Transverse colon (tissue), 4 donors: ENCODE results near the gene CTPS1. TPM values are rescaled to one million over a fixed set of nuclear protein-coding genes. Genes with fewer than 3 reads are reported as not detected.

Experiments used
- DNase-seq: peaks from one replicate; pipeline ENCODE4 v3.0.0-alpha.2; 2019
- H3K27ac ChIP-seq, 4 donors: fragments of 200-600 bp; sonication (generic); 2 replicates each; pipeline ENCODE4 v1.5.1; 2016 to 2018; ENCODE audit warnings: inconsistent platforms in 4 of 4
- H3K27me3 ChIP-seq: fragments of 200-600 bp; sonication (generic); 2 replicates; pipeline ENCODE4 v1.5.1; 2017; ENCODE audit warnings: inconsistent platforms
- H3K36me3 ChIP-seq, 4 donors: fragments of 200-600 bp; sonication (generic); 2 replicates each; pipeline ENCODE4 v1.5.1; 2017 to 2019; ENCODE audit warnings: inconsistent platforms in 4 of 4
- H3K4me1 ChIP-seq, 4 donors: fragments of 200-600 bp; sonication (generic); 2 replicates each; pipeline ENCODE4 v1.5.1; 2017 to 2020; ENCODE audit warnings: inconsistent platforms in 4 of 4
- H3K4me3 ChIP-seq, 4 donors: fragments of 200-600 bp; sonication (generic); 1 replicate in 1 of 4; 2 replicates in 3 of 4; pipeline versions ENCODE4 v1.5.1 to v1.6.1; 2017 to 2019; ENCODE audit warnings: inconsistent platforms in 4 of 4
- H3K9me3 ChIP-seq, 2 donors: fragments of 200-600 bp; sonication (generic); 2 replicates each; pipeline ENCODE4 v1.5.1; 2017 to 2019; ENCODE audit warnings: inconsistent platforms in 2 of 2
- CTCF ChIP-seq, 5 experiments: fragments of 200-600 bp in 3 of 5; fragments of 450-650 bp in 2 of 5; sonication (generic) in 3 of 5; IDR thresholded peaks; 1 replicate in 2 of 5; 2 replicates in 3 of 5; pipeline ENCODE4 v1.5.1; 2016 to 2017; ENCODE audit warnings: antibody characterized with exemption in 5 of 5, inconsistent platforms in 3 of 5, mild to moderate bottlenecking in 2 of 5, moderate library complexity in 1 of 5
- EP300 ChIP-seq: sonication (generic); formaldehyde crosslinking; IDR thresholded peaks from one replicate; pipeline ENCODE4 v1.6.1; 2017; ENCODE audit warnings: antibody characterized with exemption, low read depth
- POLR2A ChIP-seq: fragments of 450-650 bp; IDR thresholded peaks from one replicate; pipeline ENCODE4 v1.6.1; 2016; ENCODE audit warnings: antibody characterized with exemption, mild to moderate bottlenecking, moderate library complexity
- POLR2AphosphoS5 ChIP-seq, 3 donors: sonication (generic); formaldehyde crosslinking; IDR thresholded peaks; one replicate each; pipeline ENCODE4 v1.6.1; 2016; ENCODE audit warnings: antibody characterized with exemption in 3 of 3
- WGBS, 2 donors: methylation state at CpG; one replicate each; pipeline ENCODE4 v1.1.5; 2018; ENCODE audit warnings: low coverage in 1 of 2; 5-methylcytosine and 5-hydroxymethylcytosine counted together
- in situ Hi-C, 4 donors: fragments of 200-750 bp; cut with MboI; loops; one replicate each; pipeline versions ENCODE4 v1.15.0 to v1.15.1; 2017; ENCODE audit warnings: low sequenced_read_pairs in 3 of 4, low pct_ligation_motif_present in 1 of 4, low pct_unique_long_range_greater_than_20kb in 1 of 4
- intact Hi-C: fragments of 100-400 bp; cut with DNase I; formaldehyde crosslinking; loops from one replicate; pipeline ENCODE4 v1.15.1; 2023; ENCODE audit warnings: low total_unique reads
- total RNA-seq, 4 donors: library from RNA; depleted of rRNA; stranded (reverse); fragments of >200 nt; gene quantifications; one replicate each; pipeline ENCODE4 v1.1.0, GENCODE V29; 2016

Gene CTPS1
- total RNA-seq, 4 donors from 2014 or later = 6.3 to 32.2 (median 19.7) TPM

- no peaks in the 10 kb centered on the region for H3K27me3 ChIP-seq
- no peaks in the 10 kb centered on the region for H3K9me3 ChIP-seq
- TF ChIP-seq CTCF (IDR thresholded peaks at IDR 0.05) (no peak), POLR2AphosphoS5 (IDR thresholded peaks at IDR 0.05) (no peak), POLR2A (no peak), EP300 (no peak)
- in situ Hi-C loops (no loop called here), intact Hi-C loops (no loop called here)
- no peak for DNase-seq
- no peaks in the 10 kb centered on the region for H3K4me1 ChIP-seq
- H3K4me3 ChIP-seq = no peak overlapping the region
- WGBS, 2 donors = 88 to 94% methylated on average over 1 to 8 of the region's 8 CpGs
- H3K36me3 ChIP-seq = peaks cover 0 to 15% (median 2%) of the 10 kb centered on the region in 4 donors
- no peak overlapping the region for H3K27ac ChIP-seq
Observed at GRCh38 chr1:41009466-41009865, 30.0 kb downstream of the CTPS1 start.

GRCh38 chr1:41010345-41010744 lies 30.8 kb downstream of the CTPS1 start:
- in situ Hi-C loops = no loop called here
- intact Hi-C loops = no loop called here

GRCh38 chr1:41013024-41013423 lies 33.5 kb downstream of the CTPS1 start:
- intact Hi-C loops = no loop called here

More at GRCh38 chr1:41010345-41010744, 30.8 kb downstream of the CTPS1 start:
- H3K4me1 ChIP-seq = no peaks in the 10 kb centered on the region
- H3K4me3 ChIP-seq = no peak overlapping the region
- 71% methylated on average over 1 of the region's 1 CpG; no CpG with 5 or more reads in 1 of the 2 donors for WGBS, 2 donors
- DNase-seq = no peak
- H3K9me3 ChIP-seq = no peaks in the 10 kb centered on the region
- H3K27ac ChIP-seq = no peak overlapping the region
- no peaks in the 10 kb centered on the region for H3K27me3 ChIP-seq
- H3K36me3 ChIP-seq = peaks cover 0 to 15% (median 2%) of the 10 kb centered on the region in 4 donors
- no peak for TF ChIP-seq POLR2AphosphoS5 (IDR thresholded peaks at IDR 0.05)
- no peak for TF ChIP-seq POLR2A
- no peak for TF ChIP-seq EP300
- TF ChIP-seq CTCF (IDR thresholded peaks at IDR 0.05) = no peak

GRCh38 chr1:41013796-41014195 lies 34.3 kb downstream of the CTPS1 start:
- DNase-seq = no peak
- intact Hi-C loops = no loop called here
- WGBS, 2 donors = 40 to 92% methylated on average over 1 to 7 of the region's 7 CpGs
- Histone ChIP-seq H3K4me1 (no peaks in the 10 kb centered on the region), H3K27me3 (no peaks in the 10 kb centered on the region), H3K9me3 (no peaks in the 10 kb centered on the region), H3K27ac (no peak overlapping the region), H3K4me3 (no peak overlapping the region), H3K36me3 (peaks cover 0 to 13% (median 0%) of the 10 kb centered on the region in 4 donors)
- no peak for TF ChIP-seq CTCF (IDR thresholded peaks at IDR 0.05)
- TF ChIP-seq POLR2AphosphoS5 (IDR thresholded peaks at IDR 0.05) = no peak
- no peak for TF ChIP-seq EP300
- TF ChIP-seq POLR2A = no peak
- in situ Hi-C loops = no loop called here

More at GRCh38 chr1:41013024-41013423, 33.5 kb downstream of the CTPS1 start:
- no peaks in the 10 kb centered on the region for H3K9me3 ChIP-seq
- H3K36me3 ChIP-seq = peaks cover 0 to 15% (median 2%) of the 10 kb centered on the region in 4 donors
- H3K4me1 ChIP-seq = no peaks in the 10 kb centered on the region
- no peak overlapping the region for H3K27ac ChIP-seq
- TF ChIP-seq EP300 (no peak), CTCF (IDR thresholded peaks at IDR 0.05) (no peak), POLR2A (no peak), POLR2AphosphoS5 (IDR thresholded peaks at IDR 0.05) (no peak)
- H3K27me3 ChIP-seq = no peaks in the 10 kb centered on the region
- in situ Hi-C loops = no loop called here
- 82 to 91% methylated on average over 6 of the region's 6 CpGs for WGBS, 2 donors
- DNase-seq = no peak
- H3K4me3 ChIP-seq = no peak overlapping the region
